Adipocyte (in vitro differentiated cells): Measurements from ENCODE around the gene CFHR1.
"Not testable (repeated sequence)": the region's sequence is repeated elsewhere in the genome, so short reads cannot be mapped to it uniquely, and the experiment has no call there.

ENCODE experiments used
- DNase-seq: peaks from one replicate; pipeline ENCODE4 v3.0.0-alpha.2; 2015; ENCODE audit warnings: low read depth
- H3K27me3 ChIP-seq: replicated peaks from 2 replicates; pipeline ENCODE4 v1.7.0; 2013; ENCODE audit warnings: mild to moderate bottlenecking, low read length, moderate library complexity; ENCODE audit not compliant: control insufficient read depth, insufficient read depth
- H3K36me3 ChIP-seq: 2 replicates; pipeline ENCODE4 v1.7.0; 2013; ENCODE audit warnings: low read length, mild to moderate bottlenecking, moderate library complexity; ENCODE audit not compliant: control insufficient read depth, insufficient read depth, severe bottlenecking
- H3K4me1 ChIP-seq: 2 replicates; pipeline ENCODE4 v1.7.0; 2013; ENCODE audit warnings: mild to moderate bottlenecking, low read length, moderate library complexity; ENCODE audit not compliant: control insufficient read depth, insufficient read depth
- H3K4me3 ChIP-seq: 2 replicates; pipeline ENCODE4 v1.7.0; 2013; ENCODE audit warnings: mild to moderate bottlenecking, low read length, moderate library complexity
- H3K9ac ChIP-seq: 2 replicates; pipeline ENCODE4 v1.7.0; 2013; ENCODE audit warnings: mild to moderate bottlenecking, low read length, moderate library complexity
- H3K9me3 ChIP-seq: 2 replicates; pipeline ENCODE4 v1.7.0; 2013; ENCODE audit warnings: mild to moderate bottlenecking, low read length, moderate library complexity; ENCODE audit not compliant: control insufficient read depth

Gene CFHR1

DNA sequence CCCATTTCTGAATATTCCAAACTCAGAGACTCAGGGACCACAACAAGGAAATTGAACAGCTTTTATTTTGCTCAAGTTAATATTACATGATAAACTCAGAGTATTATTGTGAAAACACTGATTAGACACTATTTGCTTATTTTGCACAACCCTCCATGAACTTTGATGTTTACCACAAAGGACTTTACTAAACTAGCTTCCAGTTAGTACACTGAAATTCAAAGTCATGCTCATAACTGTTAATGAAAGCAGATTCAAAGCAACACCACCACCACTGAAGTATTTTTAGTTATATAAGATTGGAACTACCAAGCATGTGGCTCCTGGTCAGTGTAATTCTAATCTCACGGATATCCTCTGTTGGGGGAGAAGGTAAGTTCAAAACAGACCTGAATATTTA is at the start of gene CFHR1:
Gene CFHR1 (plus strand): TSS at position 201 of the 400 bp plus-strand sequence. CDS start 114 bp downstream, at position 315.
- not testable (repeated sequence) for DNase-seq, H3K36me3 ChIP-seq, H3K9ac ChIP-seq, H3K4me3 ChIP-seq, H3K9me3 ChIP-seq, H3K4me1 ChIP-seq, H3K27me3 ChIP-seq

DNA sequence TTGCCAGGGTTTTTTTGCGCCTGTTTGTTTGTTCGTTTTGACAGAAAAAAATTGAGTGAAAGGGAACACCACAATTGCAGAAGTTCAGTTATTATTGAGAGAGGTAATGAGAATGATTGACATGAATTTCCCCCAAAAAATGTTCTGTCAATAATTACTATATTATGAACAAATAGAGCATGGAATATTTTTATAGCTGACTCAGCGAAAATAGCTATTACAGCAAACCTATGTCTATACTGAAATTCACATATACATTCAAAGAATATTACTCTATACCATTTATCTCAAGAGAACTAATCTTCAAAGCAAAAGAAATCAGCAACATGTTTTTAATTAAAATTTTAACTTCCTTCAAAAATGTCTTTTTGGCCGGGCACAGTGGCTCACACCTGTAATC is 49.7 kb upstream of the CFHR1 start:
- H3K4me1 ChIP-seq, H3K27me3 ChIP-seq, H3K36me3 ChIP-seq, H3K9me3 ChIP-seq, H3K9ac ChIP-seq, H3K4me3 ChIP-seq, DNase-seq: not testable (repeated sequence)

DNA sequence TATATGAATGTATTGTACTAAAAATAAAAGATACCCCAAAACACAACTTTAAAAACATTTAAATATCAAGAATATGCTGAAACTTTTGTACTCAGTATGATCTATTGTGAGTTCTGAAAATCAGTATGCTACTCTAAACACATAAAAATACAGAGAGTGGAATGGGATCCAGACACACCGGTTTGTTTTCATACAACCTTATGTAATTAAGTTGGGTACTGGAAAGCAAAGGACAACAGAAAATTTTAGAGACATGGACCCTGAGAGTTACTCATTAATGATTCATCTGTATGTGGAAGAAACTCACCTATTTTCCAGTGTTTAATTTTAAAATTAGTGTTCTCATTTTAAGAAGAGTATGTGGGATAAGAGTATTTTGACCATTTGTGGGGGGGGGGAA is 45.8 kb upstream of the CFHR1 start:
- no peaks in the 10 kb centered on the region for H3K9me3 ChIP-seq
- no peaks in the 10 kb centered on the region for H3K36me3 ChIP-seq

DNA sequence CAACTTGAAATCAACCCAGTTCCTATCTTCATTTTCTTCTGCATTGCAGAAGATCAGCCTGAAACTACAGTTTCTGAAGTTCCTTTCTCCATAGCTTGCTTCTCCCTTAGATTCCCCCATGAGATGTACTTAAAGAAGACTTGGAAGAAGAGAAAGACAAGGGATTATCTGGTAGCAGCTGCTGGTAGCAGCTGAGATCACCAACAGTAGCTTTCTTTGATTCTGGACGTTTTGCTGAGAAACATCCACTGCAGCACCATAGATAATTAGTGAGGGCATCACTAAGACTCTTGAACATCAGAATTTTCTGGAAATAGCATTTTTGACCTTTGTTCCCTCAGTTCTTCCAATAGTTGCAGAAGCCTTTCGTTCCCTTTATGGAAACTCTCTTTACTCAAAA is 45.4 kb upstream of the CFHR1 start:
- DNase-seq: no peak
- Histone ChIP-seq H3K4me3 (no peak overlapping the region), H3K9ac (no peak overlapping the region), H3K4me1 (no peaks in the 10 kb centered on the region), H3K36me3 (no peaks in the 10 kb centered on the region), H3K27me3 (no peaks in the 10 kb centered on the region), H3K9me3 (no peaks in the 10 kb centered on the region)

More for the DNA sequence above, 45.8 kb upstream of the CFHR1 start:
- H3K9ac ChIP-seq: no peak overlapping the region
- no peaks in the 10 kb centered on the region for H3K4me1 ChIP-seq
- DNase-seq: no peak
- no peaks in the 10 kb centered on the region for H3K27me3 ChIP-seq
- H3K4me3 ChIP-seq: no peak overlapping the region

DNA sequence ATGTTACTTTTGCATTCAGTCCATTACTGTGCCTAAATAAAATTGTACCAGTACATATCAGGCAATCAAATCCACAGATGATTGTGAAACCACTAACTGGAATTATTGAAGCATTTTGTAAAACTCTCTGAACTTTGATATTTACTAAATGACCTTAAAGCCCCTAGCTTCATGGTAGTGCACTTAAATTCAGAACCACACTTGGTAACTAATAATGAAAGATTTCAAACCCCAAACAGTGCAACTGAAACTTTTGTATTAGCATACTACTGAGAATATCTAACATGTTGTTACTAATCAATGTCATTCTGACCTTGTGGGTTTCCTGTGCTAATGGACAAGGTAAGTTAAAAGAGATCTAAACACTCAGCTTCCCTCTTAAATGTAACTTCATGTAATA is 44.9 kb upstream of the CFHR1 start, which contains the start of gene CFHR3:
Gene CFHR3 (plus strand): TSS at position 238 of the 400 bp plus-strand sequence. CDS start 47 bp downstream, at position 285.
- Histone ChIP-seq H3K36me3 (no peaks in the 10 kb centered on the region), H3K9ac (no peak within 1 kb of the TSS), H3K27me3 (no peaks in the 10 kb centered on the region), H3K4me3 (no peak within 1 kb of the TSS), H3K4me1 (no peaks in the 10 kb centered on the region), H3K9me3 (no peaks in the 10 kb centered on the region)
- no peak for DNase-seq

DNA sequence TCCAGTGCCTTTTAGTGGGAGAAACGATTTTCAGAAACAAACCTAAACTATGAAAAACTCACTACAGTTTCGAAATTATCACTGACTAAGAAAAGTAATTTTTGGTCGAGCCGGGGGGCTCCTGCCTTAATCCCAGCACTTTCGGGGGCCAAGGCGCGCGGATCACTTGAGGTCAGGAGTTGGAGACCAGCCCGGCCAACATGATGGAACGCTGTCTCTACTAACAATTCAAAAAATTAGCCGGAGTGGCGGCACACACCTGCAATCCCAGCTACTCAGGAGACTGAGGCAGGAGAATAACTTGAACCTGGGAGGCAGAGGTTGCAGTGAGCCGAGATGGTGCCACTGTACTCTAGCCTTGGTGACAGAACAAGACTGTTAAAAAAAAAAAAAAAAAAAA is 41.9 kb upstream of the CFHR1 start:
- Histone ChIP-seq H3K27me3 (no peaks in the 10 kb centered on the region), H3K4me1 (no peaks in the 10 kb centered on the region), H3K9me3 (no peaks in the 10 kb centered on the region), H3K36me3 (no peaks in the 10 kb centered on the region), H3K9ac (no peak overlapping the region), H3K4me3 (no peak overlapping the region)
- no peak for DNase-seq

DNA sequence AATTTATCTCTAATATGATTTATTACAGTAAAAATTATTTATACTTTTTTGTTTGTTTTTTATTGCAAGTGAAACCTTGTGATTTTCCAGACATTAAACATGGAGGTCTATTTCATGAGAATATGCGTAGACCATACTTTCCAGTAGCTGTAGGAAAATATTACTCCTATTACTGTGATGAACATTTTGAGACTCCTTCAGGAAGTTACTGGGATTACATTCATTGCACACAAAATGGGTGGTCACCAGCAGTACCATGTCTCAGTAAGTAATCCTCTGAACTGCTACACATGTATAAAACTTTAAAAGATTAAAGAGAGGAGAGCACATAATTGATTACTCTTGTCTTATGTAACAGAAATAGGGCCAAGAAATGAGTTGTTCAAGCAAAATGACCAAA is 40.4 kb upstream of the CFHR1 start:
- H3K27me3 ChIP-seq: no peaks in the 10 kb centered on the region
- no peak for DNase-seq
- no peak overlapping the region for H3K9ac ChIP-seq
- H3K36me3 ChIP-seq: no peaks in the 10 kb centered on the region
- no peaks in the 10 kb centered on the region for H3K9me3 ChIP-seq
- H3K4me1 ChIP-seq: no peaks in the 10 kb centered on the region
- no peak overlapping the region for H3K4me3 ChIP-seq

DNA sequence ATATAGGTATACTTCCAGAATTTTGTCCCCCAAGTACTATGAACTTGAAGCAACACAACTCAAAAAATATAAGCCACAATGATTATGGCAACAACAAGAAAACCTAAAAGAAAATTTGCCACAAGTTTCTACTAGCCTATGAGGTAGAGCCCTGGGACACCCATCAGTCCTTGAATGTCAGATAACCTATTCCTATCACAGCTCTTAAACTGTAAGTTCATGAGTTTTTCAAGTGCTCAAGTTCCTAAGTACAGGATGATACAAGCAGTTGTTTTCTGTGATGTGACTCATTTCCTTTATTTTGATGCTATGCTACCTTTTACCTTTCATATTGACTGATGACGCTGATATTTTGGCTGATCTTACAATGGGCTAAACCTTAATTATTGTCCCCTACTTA is 28.3 kb upstream of the CFHR1 start:
- H3K9ac ChIP-seq, H3K9me3 ChIP-seq, H3K4me1 ChIP-seq, H3K36me3 ChIP-seq, H3K4me3 ChIP-seq, DNase-seq, H3K27me3 ChIP-seq: not testable (repeated sequence)

DNA sequence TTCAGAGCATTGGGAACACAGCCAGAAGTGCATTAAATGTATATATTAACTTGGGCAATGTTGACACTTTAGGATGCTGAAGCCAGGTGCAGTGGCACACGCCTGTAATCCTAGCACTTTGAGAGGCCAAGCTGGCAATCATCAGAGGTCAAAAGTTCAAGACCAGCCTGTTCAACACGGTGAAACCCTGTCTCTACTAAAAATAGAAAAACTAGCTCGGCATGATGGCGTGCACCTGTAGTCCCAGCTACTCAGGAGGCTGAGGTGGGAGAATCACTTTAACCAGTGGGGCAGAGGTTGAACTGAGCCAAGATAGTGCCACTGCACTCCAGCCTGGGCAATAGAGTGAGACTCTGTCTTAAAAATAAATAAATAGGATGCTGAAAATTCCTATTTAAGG is 25.4 kb upstream of the CFHR1 start:
- DNase-seq, H3K4me1 ChIP-seq, H3K36me3 ChIP-seq, H3K9me3 ChIP-seq, H3K27me3 ChIP-seq, H3K9ac ChIP-seq, H3K4me3 ChIP-seq: not testable (repeated sequence)

DNA sequence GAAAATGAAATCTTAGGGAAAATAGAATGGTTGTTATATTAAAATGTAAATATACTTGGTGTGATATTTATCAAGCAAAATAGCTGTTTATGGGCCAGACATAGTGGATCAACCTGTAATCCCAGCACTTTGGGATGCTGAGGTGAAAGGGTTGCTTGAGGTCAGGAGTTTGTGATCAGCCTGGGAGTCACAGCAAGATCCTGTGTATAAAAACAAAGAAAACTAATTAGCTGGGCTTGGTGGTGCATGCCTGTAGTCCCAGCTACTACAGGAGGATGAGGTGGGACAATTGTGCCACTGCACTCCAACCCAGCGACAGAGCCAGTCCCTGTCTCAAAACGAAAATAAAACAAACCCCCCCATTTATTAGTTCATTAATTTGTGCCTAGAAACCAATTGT is 21.6 kb upstream of the CFHR1 start:
- H3K9me3 ChIP-seq: peaks cover 3% of the 10 kb centered on the region
- H3K4me3 ChIP-seq: no peak overlapping the region
- no peak for DNase-seq
- no peaks in the 10 kb centered on the region for H3K4me1 ChIP-seq
- H3K27me3 ChIP-seq: no peaks in the 10 kb centered on the region
- no peaks in the 10 kb centered on the region for H3K36me3 ChIP-seq
- H3K9ac ChIP-seq: no peak overlapping the region

DNA sequence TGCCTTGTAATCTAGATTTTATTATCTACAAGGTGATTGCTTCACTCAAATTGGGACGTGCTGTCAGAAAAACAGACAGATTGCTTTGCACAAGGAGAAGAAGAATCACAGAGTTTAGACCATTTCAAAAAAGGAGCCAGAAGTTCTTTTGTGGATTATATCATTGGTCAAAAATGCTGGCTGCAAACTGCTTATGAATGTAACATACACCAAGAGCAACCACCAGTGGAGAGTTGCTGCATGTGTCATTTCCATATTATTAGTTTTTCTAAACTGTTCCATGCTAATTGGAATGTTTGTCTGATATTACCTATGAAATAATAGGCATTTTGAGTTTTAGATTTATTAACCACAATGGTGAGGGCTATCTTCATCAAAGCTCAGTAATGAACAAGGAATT is 17.6 kb upstream of the CFHR1 start:
- DNase-seq: peak; percentile 7
- H3K4me1 ChIP-seq, H3K36me3 ChIP-seq: not testable (repeated sequence)

DNA sequence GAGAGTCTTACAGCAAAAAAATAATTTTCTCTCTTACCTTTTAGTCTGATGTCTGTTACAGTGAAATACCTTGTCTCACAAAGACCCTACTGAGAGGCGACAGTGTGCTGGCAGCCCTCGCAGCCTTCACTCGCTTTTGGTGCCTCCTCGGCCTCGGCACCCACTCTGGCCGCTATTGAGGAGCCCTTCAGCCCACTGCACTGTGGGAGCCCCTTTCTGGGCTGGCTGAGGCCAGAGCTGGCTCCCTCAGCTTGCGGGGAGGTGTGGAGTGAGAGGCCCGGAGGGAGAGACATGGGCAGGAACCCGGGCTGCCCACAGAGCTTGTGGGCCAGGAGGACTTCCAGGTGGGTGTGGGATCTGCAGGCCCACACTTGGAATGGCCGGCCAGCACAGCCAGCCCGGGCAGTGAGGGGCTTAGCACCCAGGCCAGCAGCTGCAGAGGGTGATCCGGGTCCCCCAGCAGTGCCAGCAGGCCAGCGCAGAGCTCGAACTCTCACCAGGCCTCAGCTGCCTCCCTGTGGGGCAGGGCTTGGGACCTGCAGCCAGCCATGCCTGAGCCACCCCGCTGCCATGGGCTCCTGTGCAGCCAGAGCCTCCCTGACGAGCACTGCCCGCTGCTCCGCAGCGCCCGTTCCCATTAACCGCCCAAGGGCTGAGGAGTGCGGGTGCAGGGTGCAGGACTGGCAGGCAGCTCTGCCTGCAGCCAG is 10.8 kb upstream of the CFHR1 start:
- DNase-seq: no peak
- H3K36me3 ChIP-seq: no peaks in the 10 kb centered on the region
- no peak overlapping the region for H3K9ac ChIP-seq
- H3K4me1 ChIP-seq: no peaks in the 10 kb centered on the region
- no peak overlapping the region for H3K4me3 ChIP-seq
- no peaks in the 10 kb centered on the region for H3K27me3 ChIP-seq
- H3K9me3 ChIP-seq: no peaks in the 10 kb centered on the region

More for the DNA sequence above, 17.6 kb upstream of the CFHR1 start:
- not testable (repeated sequence) for H3K9me3 ChIP-seq, H3K9ac ChIP-seq, H3K4me3 ChIP-seq, H3K27me3 ChIP-seq
